HCT116 (cell line): ENCODE data around the gene TNRC18. TPM values are rescaled to one million over a fixed set of nuclear protein-coding genes. Genes with fewer than 3 reads are reported as not detected.
A peak's percentile ranks its signal among the peaks of the same experiment; 100 is the strongest.

ENCODE experiments used
- ATAC-seq: fragments of 200-7000 bp; cut with Tn5 transposase; 2 replicates; pipeline ENCODE4 v1.9.1; 2020; ENCODE audit warnings: mild to moderate bottlenecking, moderate library complexity
- BruUV-seq: library from RNA; stranded (reverse); fragments of 400-500 nt; replicated peaks from 2 replicates; lab custom pipeline; 2021; lab: Mats Ljungman, UMichigan
- CTCF ChIA-PET: fragments of 300-600 bp; sonication (Branson Sonifier 250); formaldehyde crosslinking; loops from one replicate; lab custom pipeline; 2021; ENCODE audit warnings: antibody characterized with exemption; lab: Charles Lee
- POLR2A ChIA-PET: fragments of 300-600, 350-600 bp; sonication (Branson Sonifier 250); formaldehyde crosslinking; loops from one replicate; lab custom pipeline; 2021; ENCODE audit warnings: antibody characterized with exemption; lab: Charles Lee
- RAD21 ChIA-PET, 2 experiments: fragments of 300-600 bp; sonication (Branson Sonifier 250); formaldehyde crosslinking; loops; one replicate each; lab custom pipeline; 2023; ENCODE audit warnings: low total read pairs in 2 of 2; ENCODE audit not compliant: uncharacterized antibody in 2 of 2, unreplicated experiment in 2 of 2, low non-redundant PET in 1 of 2; lab: Charles Lee
- DNase-seq: peaks from one replicate; pipeline ENCODE4 v3.0.0-alpha.2; 2010; ENCODE audit warnings: low read depth, low spot score
- H2AFZ ChIP-seq: fragments of 200-600 bp; shearing (Covaris generic), sonication (generic); 2 replicates; pipeline ENCODE4 v1.6.1; 2017; ENCODE audit warnings: low read depth, mixed run types, mixed read lengths, antibody characterized with exemption, low read length; ENCODE audit not compliant: poor library complexity, severe bottlenecking
- H3K27ac ChIP-seq: 2 replicates; pipeline ENCODE4 v1.5.1; 2012; ENCODE audit warnings: low read depth, low read length
- H3K27me3 ChIP-seq: fragments of 200-600 bp; sonication (generic); 2 replicates; pipeline ENCODE4 v1.6.1; 2016; ENCODE audit warnings: mixed run types, low read length, mixed read lengths; ENCODE audit not compliant: insufficient read depth
- H3K36me3 ChIP-seq, 2 experiments: fragments of 200-500 bp in 1 of 2; fragments of 200-600 bp in 1 of 2; sonication (Bioruptor generic) in 1 of 2; sonication (generic) in 1 of 2; 2 replicates each; pipeline versions ENCODE4 v1.5.1 to v1.6.1; 2014 to 2016; ENCODE audit warnings: low read length in 2 of 2, inconsistent platforms in 1 of 2, mixed read lengths in 1 of 2, mixed run types in 1 of 2; ENCODE audit not compliant: insufficient read depth in 2 of 2, control insufficient read depth in 1 of 2
- H3K4me1 ChIP-seq, 2 experiments: fragments of 200-600 bp in 1 of 2; sonication (generic) in 1 of 2; 2 replicates each; pipeline versions ENCODE4 v1.5.1 to v1.6.1; 2012 to 2017; ENCODE audit warnings: low read length in 2 of 2, inconsistent platforms in 1 of 2, mild to moderate bottlenecking in 1 of 2, mixed read lengths in 1 of 2, mixed run types in 1 of 2, moderate library complexity in 1 of 2; ENCODE audit not compliant: insufficient read depth in 2 of 2, control insufficient read depth in 1 of 2
- H3K4me2 ChIP-seq: fragments of 200-600 bp; sonication (generic); 2 replicates; pipeline ENCODE4 v1.6.1; 2017; ENCODE audit warnings: mixed run types, low read length, mixed read lengths
- H3K4me3 ChIP-seq, 2 experiments: fragments of 200-600 bp in 1 of 2; sonication (generic) in 1 of 2; replicated peaks in 1 of 2; 2 replicates each; pipeline ENCODE4 v1.5.1; 2011 to 2016; ENCODE audit warnings: low read length in 2 of 2, control low read depth in 1 of 2, low read depth in 1 of 2, mild to moderate bottlenecking in 1 of 2, mixed read lengths in 1 of 2, mixed run types in 1 of 2
- H3K79me2 ChIP-seq: fragments of 200-600 bp; sonication (generic); 2 replicates; pipeline ENCODE4 v1.6.1; 2017; ENCODE audit warnings: mild to moderate bottlenecking, mixed run types, low read length, moderate library complexity, mixed read lengths; ENCODE audit not compliant: insufficient read depth
- H3K9ac ChIP-seq: fragments of 200-600 bp; sonication (generic); 2 replicates; pipeline ENCODE4 v1.6.1; 2016; ENCODE audit warnings: low read length, mixed read lengths
- H3K9me2 ChIP-seq: fragments of 200-600 bp; sonication (generic), shearing (Covaris generic); 2 replicates; pipeline ENCODE4 v1.6.1; 2017; ENCODE audit warnings: mixed run types, mild to moderate bottlenecking, moderate library complexity; ENCODE audit not compliant: insufficient read depth
- H3K9me3 ChIP-seq, 2 experiments: fragments of 200-500 bp in 1 of 2; fragments of 200-600 bp in 1 of 2; sonication (Bioruptor generic) in 1 of 2; sonication (generic) in 1 of 2; 2 replicates each; pipeline ENCODE4 v1.6.1; 2014 to 2017; ENCODE audit warnings: low read length in 2 of 2, mixed read lengths in 2 of 2, inconsistent platforms in 1 of 2, low read depth in 1 of 2, mild to moderate bottlenecking in 1 of 2, mixed run types in 1 of 2, moderate library complexity in 1 of 2; ENCODE audit not compliant: control insufficient read depth in 1 of 2, insufficient read depth in 1 of 2
- H4K20me1 ChIP-seq: fragments of 200-600 bp; sonication (generic), shearing (Covaris generic); 2 replicates; pipeline ENCODE4 v1.6.1; 2017; ENCODE audit warnings: mixed run types, mild to moderate bottlenecking, moderate library complexity; ENCODE audit not compliant: insufficient read depth
- CBX3 ChIP-seq: IDR thresholded peaks from 2 replicates; pipeline ENCODE4 v1.6.1; 2012; ENCODE audit warnings: low read depth
- ELF1 ChIP-seq: IDR thresholded peaks from 2 replicates; pipeline ENCODE4 v1.6.1; 2012; ENCODE audit warnings: low read depth, borderline replicate concordance
- EZH2 ChIP-seq: fragments of 200-600 bp; sonication (generic); IDR thresholded peaks from 2 replicates; pipeline ENCODE4 v1.6.1; 2017; ENCODE audit warnings: antibody characterized with exemption, mixed run types
- FOSL1 ChIP-seq: IDR thresholded peaks from 2 replicates; pipeline ENCODE4 v1.6.1; 2012; ENCODE audit warnings: low read depth
- JUND ChIP-seq: IDR thresholded peaks from 2 replicates; pipeline ENCODE4 v1.6.1; 2012
- POLR2A ChIP-seq: IDR thresholded peaks from 2 replicates; pipeline ENCODE4 v1.7.0; 2011; ENCODE audit warnings: borderline replicate concordance; ENCODE audit not compliant: insufficient read depth, insufficient read length; ENCODE audit errors: extremely low read depth
- POLR2AphosphoS5 ChIP-seq: IDR thresholded peaks from 2 replicates; pipeline ENCODE4 v1.6.1; 2011; ENCODE audit warnings: mild to moderate bottlenecking, low read depth, low read length, moderate library complexity
- RAD21 ChIP-seq: IDR thresholded peaks from 2 replicates; pipeline ENCODE4 v1.6.1; 2012; ENCODE audit warnings: low read depth, mild to moderate bottlenecking
- SIN3A ChIP-seq: IDR thresholded peaks from 2 replicates; pipeline ENCODE4 v1.6.1; 2012; ENCODE audit warnings: low read depth
- SP1 ChIP-seq: IDR thresholded peaks from 2 replicates; pipeline ENCODE4 v1.6.1; 2012; ENCODE audit warnings: low read depth
- TCF7L2 ChIP-seq: IDR thresholded peaks from 2 replicates; pipeline ENCODE4 v1.7.0; 2011; ENCODE audit warnings: borderline replicate concordance, inconsistent platforms; ENCODE audit not compliant: insufficient read depth, insufficient read length; ENCODE audit errors: extremely low read depth
- YY1 ChIP-seq: IDR thresholded peaks from 2 replicates; pipeline ENCODE4 v1.6.1; 2011; ENCODE audit warnings: low read length, low read depth, moderate library complexity, mild to moderate bottlenecking; ENCODE audit not compliant: insufficient replicate concordance; ENCODE audit errors: extremely low read depth
- ZBTB33 ChIP-seq: IDR thresholded peaks from 2 replicates; pipeline ENCODE4 v1.6.1; 2011; ENCODE audit warnings: mild to moderate bottlenecking, low read length, moderate library complexity; ENCODE audit not compliant: insufficient replicate concordance; ENCODE audit errors: extremely low read depth
- ZFX ChIP-seq: fragments of 450-650 bp; IDR thresholded peaks from 2 replicates; pipeline ENCODE4 v1.6.1; 2017
- ZNF274 ChIP-seq: fragments of 200-500 bp; sonication (Bioruptor generic); IDR thresholded peaks from 2 replicates; pipeline ENCODE4 v1.6.1; 2014; ENCODE audit warnings: mild to moderate bottlenecking, low read depth, low read length, inconsistent platforms
- intact Hi-C: fragments of 100-400 bp; cut with micrococcal nuclease; formaldehyde crosslinking; loops from 2 replicates; pipeline ENCODE4 v1.10.0; 2022
- total RNA-seq: library from RNA; stranded (reverse); gene quantifications from one replicate; pipeline ENCODE4 v1.2.1, GENCODE V29; 2021; ENCODE audit not compliant: unreplicated experiment
- TF ChIP-seq, protein P1 (sequence below): IDR thresholded peaks from 2 replicates; pipeline ENCODE4 v1.6.1; 2012
- TF ChIP-seq, protein P2 (sequence below): IDR thresholded peaks from 2 replicates; pipeline ENCODE4 v1.6.1; 2012

The TNRC18 gene
- total RNA-seq, 1 experiment from 2014 or later, result 101 TPM

DNA sequence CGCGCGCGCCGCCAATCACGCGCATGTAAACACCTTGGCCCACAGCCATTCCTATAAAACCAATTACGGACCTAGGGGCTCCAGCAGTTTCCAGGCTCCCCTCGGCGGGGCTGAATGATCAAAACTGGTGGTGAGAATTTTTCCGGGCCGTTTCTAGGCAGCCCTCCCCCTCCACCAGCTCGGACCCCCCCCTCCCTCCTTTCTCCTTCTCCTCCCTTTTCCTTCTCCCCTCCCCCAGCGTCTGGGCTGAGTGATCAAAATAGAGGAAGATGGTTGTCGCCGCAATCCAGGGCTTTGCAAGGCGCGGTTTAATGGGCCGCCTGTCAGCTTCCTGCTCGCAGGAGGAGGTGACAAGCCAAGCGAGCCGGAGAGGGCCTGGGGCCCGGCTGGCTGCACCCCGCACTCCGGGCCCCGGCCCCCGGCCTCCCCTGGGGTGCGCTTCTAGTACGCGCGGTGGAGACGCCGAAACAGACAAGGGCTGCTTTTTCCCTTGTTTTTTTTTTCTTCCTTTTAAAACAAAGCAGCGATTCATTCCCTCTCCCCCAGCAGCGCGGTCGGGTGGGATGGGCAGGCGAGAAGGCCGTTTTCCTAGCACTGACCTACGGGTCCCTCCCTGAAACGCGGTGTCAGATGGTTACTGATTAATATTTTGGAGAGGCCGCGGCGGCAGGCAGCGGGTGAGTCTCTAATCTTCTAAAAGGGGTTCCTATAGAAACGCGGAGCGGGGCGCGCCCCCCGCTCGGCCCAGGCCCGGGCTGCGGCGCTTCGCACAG is 528 bp upstream of the TNRC18 start (continued):
- TF ChIP-seq TCF7L2 (peak; percentile 95), ELF1 (no peak), YY1 (peak; percentile 70), ZBTB33 (peak; percentile 64), RAD21 (no peak)

- H3K27ac ChIP-seq, result peak overlapping the region; percentile 100
- ChIA-PET POLR2A (interaction anchor here (0.6 to 3.6 kb wide), 4 partner anchors 11 to 174 kb away, joined by 3 to 18 read pairs (median 3); no protein-coding TSS in a partner anchor), RAD21 (interaction anchor here in 1 of 2 experiments (0.6 kb wide), 1 partner anchor 72 kb away, joined by 3 read pairs; no protein-coding TSS in a partner anchor), CTCF (interaction anchor here (0.9 kb wide), 1 partner anchor 136 kb away, joined by 3 read pairs; no protein-coding TSS in a partner anchor)
- no peaks in the 10 kb centered on the region for H3K9me2 ChIP-seq
- H3K4me1 ChIP-seq, result peaks cover 7 to 41% of the 10 kb centered on the region in 2 experiments
- TF ChIP-seq ZNF274 (no peak), SIN3A (no peak), JUND (no peak), CBX3 (no peak), EZH2 (no peak), POLR2AphosphoS5 (no peak), SP1 (no peak), ZFX (no peak), POLR2A (no peak), YY1 (no peak), FOSL1 (no peak)
- TF ChIP-seq, protein P1, sequence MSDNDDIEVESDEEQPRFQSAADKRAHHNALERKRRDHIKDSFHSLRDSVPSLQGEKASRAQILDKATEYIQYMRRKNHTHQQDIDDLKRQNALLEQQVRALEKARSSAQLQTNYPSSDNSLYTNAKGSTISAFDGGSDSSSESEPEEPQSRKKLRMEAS, result no peak
- TF ChIP-seq, protein P2, sequence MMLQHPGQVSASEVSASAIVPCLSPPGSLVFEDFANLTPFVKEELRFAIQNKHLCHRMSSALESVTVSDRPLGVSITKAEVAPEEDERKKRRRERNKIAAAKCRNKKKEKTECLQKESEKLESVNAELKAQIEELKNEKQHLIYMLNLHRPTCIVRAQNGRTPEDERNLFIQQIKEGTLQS, result no peak
- H3K79me2 ChIP-seq, result peaks cover 90% of the 10 kb centered on the region
- H3K4me3 ChIP-seq, result peak overlapping the region; percentile 83 to 91
- no peak overlapping the region for H2AFZ ChIP-seq
- H3K4me2 ChIP-seq, result peak overlapping the region; percentile 82
- no peak for ATAC-seq
- H3K27me3 ChIP-seq, result no peaks in the 10 kb centered on the region
- H3K36me3 ChIP-seq, result no peaks in the 10 kb centered on the region
- peak overlapping the region; percentile 95 for H3K9ac ChIP-seq
- no peaks in the 10 kb centered on the region for H4K20me1 ChIP-seq
- H3K9me3 ChIP-seq, result no peaks in the 10 kb centered on the region
- BruUV-seq, result TSS peak; percentile 36
- DNase-seq, result no peak
- intact Hi-C loops, result no loop called here
Observed at GRCh38 chr7:5422396-5423305, 983 bp downstream of the TNRC18 start.
